ENCODE measurements around the gene ADGRD2. TPM values are rescaled to one million over a fixed set of nuclear protein-coding genes. Genes with fewer than 3 reads are reported as not detected.
A peak's percentile ranks its signal among the peaks of the same experiment; 100 is the strongest.

ADGRD2 gene
- polyA plus RNA-seq, 2 of the 4 experiments (the other 2 are of a cell fraction) = not detected

DNA sequence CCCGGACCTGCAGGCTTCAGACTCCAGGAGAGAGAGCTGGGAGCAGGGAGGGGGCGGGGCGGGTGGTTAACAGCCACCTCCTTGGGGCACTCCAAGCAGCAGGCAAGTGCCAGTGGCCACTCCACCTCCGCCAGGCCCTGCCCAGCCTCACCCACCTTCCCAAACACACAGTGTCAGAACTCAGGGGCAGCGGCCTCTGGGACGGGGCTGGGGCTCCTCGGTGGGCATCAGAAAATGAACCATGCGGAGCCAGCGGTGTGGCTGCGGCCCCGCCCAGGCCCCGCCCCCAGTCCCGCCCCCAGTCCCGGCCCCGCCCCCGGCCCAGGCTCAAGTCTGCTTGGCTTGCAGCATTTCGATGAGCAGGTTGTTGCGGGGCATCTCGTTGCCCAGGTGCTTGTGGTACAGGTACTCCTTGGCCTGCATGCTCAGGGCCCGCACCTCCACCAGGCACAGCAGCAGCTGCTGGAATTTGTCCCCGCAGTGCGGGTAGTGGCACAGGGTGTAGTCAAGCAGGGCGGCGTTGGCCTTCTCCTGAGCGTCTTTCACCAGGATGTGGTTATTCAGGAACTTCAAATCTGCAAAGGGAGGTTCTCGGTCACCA lies 32.3 kb downstream of the ADGRD2 start:
- no peak overlapping the region for H3K27ac ChIP-seq
- no peak for TF ChIP-seq HOXB13 (CRISPR knock-in tag; IDR thresholded peaks at IDR 0.05; ENCODE audit: low read depth)
- TF ChIP-seq, protein P1, sequence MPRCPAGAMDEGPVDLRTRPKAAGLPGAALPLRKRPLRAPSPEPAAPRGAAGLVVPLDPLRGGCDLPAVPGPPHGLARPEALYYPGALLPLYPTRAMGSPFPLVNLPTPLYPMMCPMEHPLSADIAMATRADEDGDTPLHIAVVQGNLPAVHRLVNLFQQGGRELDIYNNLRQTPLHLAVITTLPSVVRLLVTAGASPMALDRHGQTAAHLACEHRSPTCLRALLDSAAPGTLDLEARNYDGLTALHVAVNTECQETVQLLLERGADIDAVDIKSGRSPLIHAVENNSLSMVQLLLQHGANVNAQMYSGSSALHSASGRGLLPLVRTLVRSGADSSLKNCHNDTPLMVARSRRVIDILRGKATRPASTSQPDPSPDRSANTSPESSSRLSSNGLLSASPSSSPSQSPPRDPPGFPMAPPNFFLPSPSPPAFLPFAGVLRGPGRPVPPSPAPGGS (IDR thresholded peaks at IDR 0.05) = no peak
- TF ChIP-seq, protein P2, sequence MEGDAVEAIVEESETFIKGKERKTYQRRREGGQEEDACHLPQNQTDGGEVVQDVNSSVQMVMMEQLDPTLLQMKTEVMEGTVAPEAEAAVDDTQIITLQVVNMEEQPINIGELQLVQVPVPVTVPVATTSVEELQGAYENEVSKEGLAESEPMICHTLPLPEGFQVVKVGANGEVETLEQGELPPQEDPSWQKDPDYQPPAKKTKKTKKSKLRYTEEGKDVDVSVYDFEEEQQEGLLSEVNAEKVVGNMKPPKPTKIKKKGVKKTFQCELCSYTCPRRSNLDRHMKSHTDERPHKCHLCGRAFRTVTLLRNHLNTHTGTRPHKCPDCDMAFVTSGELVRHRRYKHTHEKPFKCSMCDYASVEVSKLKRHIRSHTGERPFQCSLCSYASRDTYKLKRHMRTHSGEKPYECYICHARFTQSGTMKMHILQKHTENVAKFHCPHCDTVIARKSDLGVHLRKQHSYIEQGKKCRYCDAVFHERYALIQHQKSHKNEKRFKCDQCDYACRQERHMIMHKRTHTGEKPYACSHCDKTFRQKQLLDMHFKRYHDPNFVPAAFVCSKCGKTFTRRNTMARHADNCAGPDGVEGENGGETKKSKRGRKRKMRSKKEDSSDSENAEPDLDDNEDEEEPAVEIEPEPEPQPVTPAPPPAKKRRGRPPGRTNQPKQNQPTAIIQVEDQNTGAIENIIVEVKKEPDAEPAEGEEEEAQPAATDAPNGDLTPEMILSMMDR (IDR thresholded peaks at IDR 0.05) = no peak
- TF ChIP-seq SMC3 (IDR thresholded peaks at IDR 0.05) = no peak
- TF ChIP-seq HEYL (CRISPR knock-in tag; IDR thresholded peaks at IDR 0.05) = no peak
- TF ChIP-seq, protein P3, sequence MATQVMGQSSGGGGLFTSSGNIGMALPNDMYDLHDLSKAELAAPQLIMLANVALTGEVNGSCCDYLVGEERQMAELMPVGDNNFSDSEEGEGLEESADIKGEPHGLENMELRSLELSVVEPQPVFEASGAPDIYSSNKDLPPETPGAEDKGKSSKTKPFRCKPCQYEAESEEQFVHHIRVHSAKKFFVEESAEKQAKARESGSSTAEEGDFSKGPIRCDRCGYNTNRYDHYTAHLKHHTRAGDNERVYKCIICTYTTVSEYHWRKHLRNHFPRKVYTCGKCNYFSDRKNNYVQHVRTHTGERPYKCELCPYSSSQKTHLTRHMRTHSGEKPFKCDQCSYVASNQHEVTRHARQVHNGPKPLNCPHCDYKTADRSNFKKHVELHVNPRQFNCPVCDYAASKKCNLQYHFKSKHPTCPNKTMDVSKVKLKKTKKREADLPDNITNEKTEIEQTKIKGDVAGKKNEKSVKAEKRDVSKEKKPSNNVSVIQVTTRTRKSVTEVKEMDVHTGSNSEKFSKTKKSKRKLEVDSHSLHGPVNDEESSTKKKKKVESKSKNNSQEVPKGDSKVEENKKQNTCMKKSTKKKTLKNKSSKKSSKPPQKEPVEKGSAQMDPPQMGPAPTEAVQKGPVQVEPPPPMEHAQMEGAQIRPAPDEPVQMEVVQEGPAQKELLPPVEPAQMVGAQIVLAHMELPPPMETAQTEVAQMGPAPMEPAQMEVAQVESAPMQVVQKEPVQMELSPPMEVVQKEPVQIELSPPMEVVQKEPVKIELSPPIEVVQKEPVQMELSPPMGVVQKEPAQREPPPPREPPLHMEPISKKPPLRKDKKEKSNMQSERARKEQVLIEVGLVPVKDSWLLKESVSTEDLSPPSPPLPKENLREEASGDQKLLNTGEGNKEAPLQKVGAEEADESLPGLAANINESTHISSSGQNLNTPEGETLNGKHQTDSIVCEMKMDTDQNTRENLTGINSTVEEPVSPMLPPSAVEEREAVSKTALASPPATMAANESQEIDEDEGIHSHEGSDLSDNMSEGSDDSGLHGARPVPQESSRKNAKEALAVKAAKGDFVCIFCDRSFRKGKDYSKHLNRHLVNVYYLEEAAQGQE (IDR thresholded peaks at IDR 0.05) = no peak
- no peak for TF ChIP-seq CBX8 (IDR thresholded peaks at IDR 0.05)
- TF ChIP-seq ZNF302 (CRISPR knock-in tag; IDR thresholded peaks at IDR 0.05) = no peak
- TF ChIP-seq NFE2L2 (conservative IDR thresholded peaks at IDR 0.05; ENCODE audit: low read length) = no peak
- TF ChIP-seq FOSL2 (IDR thresholded peaks at IDR 0.05) = no peak
- no peak for TF ChIP-seq FOSL2 (CRISPR knock-in tag; IDR thresholded peaks at IDR 0.05)
- no peak for TF ChIP-seq BHLHE40 (IDR thresholded peaks at IDR 0.05; ENCODE audit: low read depth, low read length)
- TF ChIP-seq HOXB5 (CRISPR knock-in tag; IDR thresholded peaks at IDR 0.05) = no peak
- no peak for TF ChIP-seq RFX5 (IDR thresholded peaks at IDR 0.05)
- no peak for TF ChIP-seq JUN (IDR thresholded peaks at IDR 0.05)
- TF ChIP-seq HDAC2 (IDR thresholded peaks at IDR 0.05) = no peak
- TF ChIP-seq, protein P4, sequence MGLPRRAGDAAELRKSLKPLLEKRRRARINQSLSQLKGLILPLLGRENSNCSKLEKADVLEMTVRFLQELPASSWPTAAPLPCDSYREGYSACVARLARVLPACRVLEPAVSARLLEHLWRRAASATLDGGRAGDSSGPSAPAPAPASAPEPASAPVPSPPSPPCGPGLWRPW (IDR thresholded peaks at IDR 0.05) = no peak
- no peak for TF ChIP-seq CHD2 (IDR thresholded peaks at IDR 0.05; ENCODE audit: low read length, partially characterized antibody)
- TF ChIP-seq, protein P5, sequence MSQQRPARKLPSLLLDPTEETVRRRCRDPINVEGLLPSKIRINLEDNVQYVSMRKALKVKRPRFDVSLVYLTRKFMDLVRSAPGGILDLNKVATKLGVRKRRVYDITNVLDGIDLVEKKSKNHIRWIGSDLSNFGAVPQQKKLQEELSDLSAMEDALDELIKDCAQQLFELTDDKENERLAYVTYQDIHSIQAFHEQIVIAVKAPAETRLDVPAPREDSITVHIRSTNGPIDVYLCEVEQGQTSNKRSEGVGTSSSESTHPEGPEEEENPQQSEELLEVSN (IDR thresholded peaks at IDR 0.05; ENCODE audit: borderline replicate concordance, low read depth) = no peak
- POLR2A ChIA-PET = no interaction called here

DNA sequence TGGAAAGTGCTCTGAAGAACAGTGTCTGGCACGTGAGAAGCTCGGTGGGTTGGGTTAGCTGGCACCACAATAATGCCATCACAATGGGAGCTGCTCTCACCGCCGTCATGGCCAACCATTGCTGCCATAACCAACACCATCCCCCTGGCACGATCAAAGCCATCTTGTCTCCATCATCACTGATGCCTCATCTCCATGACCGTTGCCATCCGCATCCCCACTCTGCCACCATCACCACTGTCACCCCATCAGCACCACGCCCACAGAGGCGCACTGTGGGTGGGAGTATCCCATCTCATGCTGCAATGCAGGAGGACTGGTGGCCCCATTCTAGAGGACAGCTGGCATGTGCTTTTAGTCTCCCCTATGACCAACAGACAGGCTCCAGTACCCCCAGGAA lies 33.2 kb downstream of the ADGRD2 start:
- DNase-seq (ENCODE audit: low read depth in 1 of 2, low spot score in 1 of 2) (no peak), FAIRE-seq (no peak), ATAC-seq (no peak)
- TF ChIP-seq KDM5A (IDR thresholded peaks at IDR 0.05) = no peak
- TF ChIP-seq NPAS2 (CRISPR knock-in tag; IDR thresholded peaks at IDR 0.05; ENCODE audit: borderline replicate concordance) = no peak
- no peak for TF ChIP-seq RCOR1 (IDR thresholded peaks at IDR 0.05; ENCODE audit: low read depth, low read length)
- ChIA-PET CTCF (interaction anchor here (0.6 to 1.4 kb wide), 5 partner anchors 9 to 822 kb away, joined by 3 to 5 read pairs (median 4); no protein-coding TSS in a partner anchor), POLR2A (no interaction called here)
- H3K4me2 ChIP-seq = no peak overlapping the region
- H3K9me3 ChIP-seq = no peaks in the 10 kb centered on the region
- no peak overlapping the region for H3K4me3 ChIP-seq
- H3K27ac ChIP-seq = no peak overlapping the region
- 82% methylated on average over 9 of the region's 9 CpGs for WGBS (ENCODE audit: missing lambda C conversion rate)
- H3K4me1 ChIP-seq = no peaks in the 10 kb centered on the region

More for the DNA sequence above, 32.3 kb downstream of the ADGRD2 start:
- CTCF ChIA-PET = interaction anchor here (0.8 to 3.3 kb wide), 2 partner anchors 19 to 63 kb away, joined by 3 to 25 read pairs; no protein-coding TSS in a partner anchor
- Histone ChIP-seq H3K4me2 (no peak overlapping the region), H3K4me3 (no peak overlapping the region), H3K9me3 (no peaks in the 10 kb centered on the region), H3K4me1 (no peaks in the 10 kb centered on the region)
- 73% methylated on average over 10 of the region's 26 CpGs for WGBS (ENCODE audit: missing lambda C conversion rate)
- no peak for FAIRE-seq
- no peak for DNase-seq (ENCODE audit: low read depth in 1 of 2, low spot score in 1 of 2)
- peak in 1 of 2 experiments; percentile 18; a peak in 2 of 6 replicates for ATAC-seq
